Right lobe of liver (tissue), 6 donors: ENCODE data around the gene CERK. TPM values are rescaled to one million over a fixed set of nuclear protein-coding genes. Genes with fewer than 3 reads are reported as not detected.

Experiments used
- ATAC-seq, 4 donors: fragments of 200-7000 bp; cut with Tn5 transposase; one replicate each; pipeline ENCODE4 v1.9.1; 2020; ENCODE audit warnings: mild to moderate bottlenecking in 4 of 4, moderate library complexity in 4 of 4
- DNase-seq, 3 donors: peaks; one replicate each; pipeline ENCODE4 v3.0.0-alpha.2; 2020
- H3K27ac ChIP-seq, 3 donors: fragments of 200-600 bp; one replicate each; pipeline ENCODE4 v1.8.0; 2022
- H3K27me3 ChIP-seq, 2 donors: fragments of 200-600 bp; one replicate each; pipeline ENCODE4 v1.8.0; 2022
- H3K36me3 ChIP-seq, 4 donors: fragments of 200-600 bp; sonication (generic) in 1 of 4; one replicate each; pipeline versions ENCODE4 v1.5.1 to v1.8.0; 2017 to 2022; ENCODE audit warnings: control low read depth in 1 of 4
- H3K4me1 ChIP-seq, 4 donors: fragments of 200-600 bp; sonication (generic) in 1 of 4; one replicate each; pipeline versions ENCODE4 v1.5.1 to v1.8.0; 2017 to 2022; ENCODE audit warnings: control low read depth in 1 of 4
- H3K4me3 ChIP-seq, 3 donors: fragments of 200-600 bp; one replicate each; pipeline ENCODE4 v1.8.0; 2022
- H3K9me3 ChIP-seq, 4 donors: fragments of 200-600 bp; sonication (generic) in 1 of 4; one replicate each; pipeline versions ENCODE4 v1.5.1 to v1.8.0; 2017 to 2022; ENCODE audit warnings: control low read depth in 1 of 4
- POLR2A ChIP-seq: fragments of 450-650 bp; IDR thresholded peaks from one replicate; pipeline ENCODE4 v1.6.1; 2017; ENCODE audit warnings: antibody characterized with exemption, mild to moderate bottlenecking
- WGBS: methylation state at CpG from one replicate; pipeline ENCODE4 v1.1.6; 2018; ENCODE audit warnings: low coverage, low lambda C conversion rate; ENCODE audit not compliant: insufficient coverage; ENCODE audit errors: missing lambda C conversion rate; 5-methylcytosine and 5-hydroxymethylcytosine counted together
- intact Hi-C, 2 donors: fragments of 100-400 bp; cut with DNase I; formaldehyde crosslinking; loops; one replicate each; pipeline versions ENCODE4 v1.11.2 to v1.14.1; 2022
- total RNA-seq, 6 experiments: library from RNA; depleted of rRNA in 2 of 6; stranded (reverse); fragments of >200 nt in 2 of 6; fragmentation: NEBNext Ultra II Directional in 3 of 6; extraction: Animal tissue kit (Norgen Biotek cat#: 25700) in 3 of 6; gene quantifications; one replicate each; pipeline versions ENCODE4 v1.1.0 to v1.2.4, GENCODE V29; 2016 to 2023
- TF ChIP-seq, protein P1 (sequence below), 4 donors: fragments of 200-600 bp in 3 of 4; fragments of 450-650 bp in 1 of 4; IDR thresholded peaks; one replicate each; pipeline versions ENCODE4 v1.5.1 to v1.8.0; 2016 to 2022; ENCODE audit warnings: antibody characterized with exemption in 4 of 4, mild to moderate bottlenecking in 2 of 4
- donor health status: DM: no; HTN: yes; CAD: no.
- donor health status: DM: no; HTN: no; CAD: no.
- donor health status: DM: no; HTN: no; CAD: no.
- donor health status: DM: no; HTN: yes; CAD: no.
- donor health status: DM: no; HTN: yes; CAD: no.

The CERK gene
- total RNA-seq, 6 experiments from 2014 or later, result 9.6 to 27.5 (median 18.5) TPM

DNA sequence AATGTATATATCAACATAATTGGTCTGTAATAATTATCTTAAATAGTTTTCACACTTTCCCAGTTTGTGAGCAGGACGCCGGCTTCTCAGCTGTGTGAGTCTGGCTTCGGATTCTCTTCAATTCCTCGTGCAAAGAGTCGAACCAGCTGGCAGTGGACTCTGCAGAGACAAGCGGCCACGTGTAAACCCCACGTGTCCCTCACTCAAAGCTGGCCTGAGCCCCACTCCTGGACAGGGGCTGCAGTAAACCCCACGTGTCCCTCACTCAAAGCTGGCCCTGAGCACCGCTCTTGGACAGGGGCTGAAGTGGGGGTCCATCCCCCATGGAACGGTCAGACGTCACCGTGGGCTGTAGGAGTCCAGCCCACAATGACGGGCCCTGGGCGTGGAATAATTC lies 51.0 kb downstream of the CERK start:
- WGBS, result 76% methylated on average over 11 of the region's 15 CpGs
- peaks cover 0 to 51% (median 23%) of the 10 kb centered on the region in 4 donors for H3K36me3 ChIP-seq
- no peak for ATAC-seq
- H3K27me3 ChIP-seq, result no peaks in the 10 kb centered on the region
- TF ChIP-seq POLR2A, result no peak
- TF ChIP-seq, protein P1, sequence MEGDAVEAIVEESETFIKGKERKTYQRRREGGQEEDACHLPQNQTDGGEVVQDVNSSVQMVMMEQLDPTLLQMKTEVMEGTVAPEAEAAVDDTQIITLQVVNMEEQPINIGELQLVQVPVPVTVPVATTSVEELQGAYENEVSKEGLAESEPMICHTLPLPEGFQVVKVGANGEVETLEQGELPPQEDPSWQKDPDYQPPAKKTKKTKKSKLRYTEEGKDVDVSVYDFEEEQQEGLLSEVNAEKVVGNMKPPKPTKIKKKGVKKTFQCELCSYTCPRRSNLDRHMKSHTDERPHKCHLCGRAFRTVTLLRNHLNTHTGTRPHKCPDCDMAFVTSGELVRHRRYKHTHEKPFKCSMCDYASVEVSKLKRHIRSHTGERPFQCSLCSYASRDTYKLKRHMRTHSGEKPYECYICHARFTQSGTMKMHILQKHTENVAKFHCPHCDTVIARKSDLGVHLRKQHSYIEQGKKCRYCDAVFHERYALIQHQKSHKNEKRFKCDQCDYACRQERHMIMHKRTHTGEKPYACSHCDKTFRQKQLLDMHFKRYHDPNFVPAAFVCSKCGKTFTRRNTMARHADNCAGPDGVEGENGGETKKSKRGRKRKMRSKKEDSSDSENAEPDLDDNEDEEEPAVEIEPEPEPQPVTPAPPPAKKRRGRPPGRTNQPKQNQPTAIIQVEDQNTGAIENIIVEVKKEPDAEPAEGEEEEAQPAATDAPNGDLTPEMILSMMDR (IDR thresholded peaks at IDR 0.05), result no peak
- peak in 1 of 3 donors; percentile 43 for DNase-seq
- no peak overlapping the region for H3K27ac ChIP-seq
- no peak overlapping the region for H3K4me3 ChIP-seq
- intact Hi-C loops, result no loop called here
- peaks cover 0 to 9% (median 0%) of the 10 kb centered on the region in 4 donors for H3K4me1 ChIP-seq
- H3K9me3 ChIP-seq, result no peaks in the 10 kb centered on the region

DNA sequence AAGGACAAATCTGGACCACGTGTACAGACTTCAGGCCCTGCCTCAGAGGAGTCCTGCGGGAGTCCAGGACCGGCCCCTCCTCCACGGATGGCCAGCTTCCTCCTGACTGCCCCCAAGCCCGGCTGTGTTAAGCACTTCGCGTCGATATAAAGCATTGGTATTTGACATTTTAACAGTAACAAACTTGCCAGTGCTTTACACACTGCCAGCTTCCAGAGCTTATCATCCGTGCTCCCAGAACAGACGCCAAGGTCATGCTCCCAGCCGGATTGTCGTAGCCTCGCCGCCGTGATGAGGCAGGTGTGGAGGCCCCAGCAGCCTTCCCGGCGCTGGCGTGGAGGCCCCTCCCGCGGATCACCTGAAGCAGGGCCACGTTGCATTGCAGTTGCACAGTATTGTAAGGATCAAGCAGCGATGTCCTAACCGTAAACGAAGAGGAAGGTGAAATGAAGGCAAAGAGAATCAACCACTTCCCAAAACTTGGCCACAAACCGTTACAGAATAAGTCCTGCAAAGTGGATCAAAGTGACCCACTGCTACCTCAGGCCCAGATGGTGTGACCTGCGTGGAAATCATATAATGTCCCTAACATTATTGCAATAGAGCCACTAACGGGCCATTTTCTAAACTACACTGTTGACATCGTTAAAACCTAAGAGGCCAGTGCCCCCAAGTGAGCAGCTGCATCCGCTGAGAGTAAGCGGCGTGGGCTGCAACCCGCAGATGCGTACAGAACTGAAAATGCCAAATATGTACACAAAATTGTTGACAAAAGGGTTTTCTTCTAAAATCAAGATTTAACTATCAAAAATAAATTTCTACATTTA lies 51.6 kb downstream of the CERK start:
- H3K27me3 ChIP-seq, result no peaks in the 10 kb centered on the region
- H3K4me1 ChIP-seq, result peaks cover 0 to 9% (median 0%) of the 10 kb centered on the region in 4 donors
- DNase-seq (no peak), ATAC-seq (no peak)
- intact Hi-C loops, result no loop called here
- no peak for TF ChIP-seq POLR2A
- TF ChIP-seq, protein P1 (IDR thresholded peaks at IDR 0.05), result no peak
- no peaks in the 10 kb centered on the region for H3K9me3 ChIP-seq
- WGBS, result 54% methylated on average over 7 of the region's 33 CpGs
- H3K4me3 ChIP-seq, result no peak overlapping the region
- H3K27ac ChIP-seq, result no peak overlapping the region
- peaks cover 0 to 46% (median 19%) of the 10 kb centered on the region in 4 donors for H3K36me3 ChIP-seq

DNA sequence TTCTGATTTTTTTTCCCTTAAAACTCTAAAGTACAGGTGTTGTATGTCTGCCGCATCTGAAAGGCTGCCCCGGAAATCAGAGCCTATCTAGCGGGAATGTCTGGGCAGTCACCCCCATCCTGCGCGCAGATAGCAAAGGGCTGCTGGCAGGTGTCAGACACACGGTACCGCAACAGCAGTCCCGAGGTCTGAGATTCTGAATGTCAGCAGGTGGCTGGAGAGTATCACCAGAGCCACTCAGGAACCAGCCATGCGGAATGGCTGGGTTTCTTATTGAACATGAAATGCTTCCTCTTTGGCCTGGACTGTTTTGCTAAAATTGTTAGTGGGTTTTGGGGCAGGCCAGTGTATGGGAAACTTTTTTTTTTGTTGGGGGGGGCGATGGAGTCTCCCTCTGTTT lies 53.3 kb downstream of the CERK start:
- H3K27ac ChIP-seq, result no peak overlapping the region
- 66% methylated on average over 6 of the region's 10 CpGs for WGBS
- H3K36me3 ChIP-seq, result peaks cover 0 to 34% (median 8%) of the 10 kb centered on the region in 4 donors
- no peaks in the 10 kb centered on the region for H3K9me3 ChIP-seq
- TF ChIP-seq, protein P1 (IDR thresholded peaks at IDR 0.05), result no peak
- no peak for TF ChIP-seq POLR2A
- intact Hi-C loops, result no loop called here
- no peak overlapping the region for H3K4me3 ChIP-seq
- ATAC-seq, result peak in 2 of 4 donors; percentile 6 to 17
- H3K27me3 ChIP-seq, result no peaks in the 10 kb centered on the region
- peaks cover 0 to 9% (median 0%) of the 10 kb centered on the region in 4 donors for H3K4me1 ChIP-seq
- DNase-seq, result no peak

DNA sequence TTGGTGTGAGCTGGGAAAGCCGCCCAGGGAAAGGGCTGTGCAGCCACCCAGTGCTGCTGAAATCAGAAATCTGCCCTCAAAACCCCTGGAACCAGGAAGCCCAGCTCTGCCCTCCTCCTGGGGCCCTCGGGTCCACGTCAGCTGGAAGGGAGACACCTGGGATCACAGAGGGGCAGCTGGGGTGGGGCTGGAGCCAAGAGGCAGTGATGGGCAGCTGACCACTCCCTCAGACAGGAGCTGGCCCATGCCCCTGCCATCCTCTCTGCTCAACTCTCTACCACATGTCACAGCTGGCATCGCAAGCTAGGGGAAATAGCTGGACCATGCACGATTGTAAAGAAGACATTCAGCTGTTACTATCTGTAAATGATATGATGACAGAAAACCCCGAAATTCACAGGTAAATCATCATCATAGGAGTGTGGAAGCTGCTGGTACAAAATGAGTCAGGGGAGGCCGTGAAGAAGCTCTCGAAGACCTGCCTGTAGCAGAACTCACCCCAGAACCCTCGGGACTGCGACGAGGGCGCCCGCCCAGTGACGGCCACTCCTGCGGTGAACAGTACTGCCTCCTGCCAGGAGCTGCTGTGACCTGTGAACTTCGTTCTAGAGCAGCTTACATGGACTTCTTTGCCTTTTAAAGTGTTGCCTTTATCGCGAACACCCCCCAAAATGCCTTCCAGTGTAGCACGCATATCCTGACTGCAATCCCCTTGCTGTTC lies 55.9 kb downstream of the CERK start:
- H3K4me3 ChIP-seq, result no peak overlapping the region
- H3K36me3 ChIP-seq, result peaks cover 0 to 15% (median 5%) of the 10 kb centered on the region in 4 donors
- peaks cover 0 to 9% (median 1%) of the 10 kb centered on the region in 4 donors for H3K4me1 ChIP-seq
- ATAC-seq (peak in 1 of 4 donors; percentile 34), DNase-seq (no peak)
- no peak for TF ChIP-seq POLR2A
- TF ChIP-seq, protein P1 (IDR thresholded peaks at IDR 0.05), result no peak
- H3K27me3 ChIP-seq, result no peaks in the 10 kb centered on the region
- no peaks in the 10 kb centered on the region for H3K9me3 ChIP-seq
- intact Hi-C loops, result no loop called here
- WGBS, result 70% methylated on average over 7 of the region's 19 CpGs
- no peak overlapping the region for H3K27ac ChIP-seq
